BLaER1 treated with 17β-estradiol and CSF1 and Interleukin-3, amounts not matched to agents 10 nM and 100 nM (cell line): ENCODE data around the gene ANAPC10.
A peak's percentile ranks its signal among the peaks of the same experiment; 100 is the strongest.
"Not testable (repeated sequence)": the region's sequence is repeated elsewhere in the genome, so short reads cannot be mapped to it uniquely, and the experiment has no call there.

ENCODE experiments used
- H3K27ac ChIP-seq, 11 experiments: shearing (Covaris generic); formaldehyde crosslinking; 2 replicates each; pipeline ENCODE4 v1.8.1; 2022
- H3K27me3 ChIP-seq, 11 experiments: shearing (Covaris generic); formaldehyde crosslinking; 2 replicates each; pipeline ENCODE4 v1.8.1; 2022
- H3K36me3 ChIP-seq, 11 experiments: shearing (Covaris generic); formaldehyde crosslinking; 2 replicates each; pipeline ENCODE4 v1.8.1; 2022
- H3K4me1 ChIP-seq, 10 experiments: shearing (Covaris generic); formaldehyde crosslinking; 2 replicates each; pipeline ENCODE4 v1.8.1; 2022
- H3K4me2 ChIP-seq, 11 experiments: shearing (Covaris generic); formaldehyde crosslinking; 2 replicates each; pipeline ENCODE4 v1.8.1; 2022
- H3K4me3 ChIP-seq, 10 experiments: shearing (Covaris generic); formaldehyde crosslinking; 2 replicates each; pipeline ENCODE4 v1.8.1; 2022
- H3K9ac ChIP-seq, 11 experiments: shearing (Covaris generic); formaldehyde crosslinking; 2 replicates each; pipeline ENCODE4 v1.8.1; 2022
- H3K9me3 ChIP-seq, 11 experiments: shearing (Covaris generic); formaldehyde crosslinking; replicated peaks in 1 of 11; 2 replicates each; pipeline ENCODE4 v1.8.1; 2022
- H4K20me1 ChIP-seq, 11 experiments: shearing (Covaris generic); formaldehyde crosslinking; 2 replicates each; pipeline ENCODE4 v1.8.1; 2022
- Cebpa-rat ChIP-seq, 11 experiments: shearing (Covaris generic); IDR thresholded peaks; 2 replicates each; pipeline ENCODE4 v1.8.1; 2022

ANAPC10 gene

DNA sequence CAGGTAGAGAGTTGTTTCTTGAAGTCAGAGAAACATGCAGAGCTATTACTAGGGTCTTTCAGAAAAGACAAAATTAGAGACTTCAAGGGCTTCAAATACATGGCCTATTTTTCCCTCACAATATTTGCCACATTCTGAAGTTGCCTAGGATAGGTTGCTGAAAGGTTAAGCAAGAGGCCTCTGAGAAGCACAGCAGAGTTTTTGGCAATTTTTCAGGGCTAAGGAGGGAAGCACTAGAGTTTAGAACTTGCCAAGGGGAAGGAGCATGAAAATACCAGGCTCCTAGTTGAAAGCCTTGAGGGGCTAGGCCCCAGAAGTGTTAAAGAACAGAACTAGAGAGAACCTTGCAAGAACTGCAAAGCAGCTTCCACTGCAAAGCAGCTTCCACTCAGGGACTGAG, 86.4 kb downstream of the ANAPC10 start:
- Histone ChIP-seq H3K9me3 (peaks cover 9 to 41% (median 24%) of the 10 kb centered on the region in 11 experiments; a peak in 20 of 22 replicates), H3K27ac (peak overlapping the region in 3 of 11 experiments; percentile 7 to 26 (median 17); a peak in 1 of 22 replicates), H3K4me2 (no peak overlapping the region), H3K36me3 (peaks cover 4 to 28% (median 13%) of the 10 kb centered on the region in 11 experiments; a peak in 17 of 22 replicates), H3K27me3 (no peaks in the 10 kb centered on the region), H4K20me1 (no peaks in the 10 kb centered on the region), H3K4me3 (no peak overlapping the region), H3K4me1 (peaks cover 0 to 29% (median 20%) of the 10 kb centered on the region in 10 experiments; a peak in 18 of 20 replicates), H3K9ac (no peak overlapping the region)
- no peak for TF ChIP-seq Cebpa-rat (IDR thresholded peaks at IDR 0.05)

DNA sequence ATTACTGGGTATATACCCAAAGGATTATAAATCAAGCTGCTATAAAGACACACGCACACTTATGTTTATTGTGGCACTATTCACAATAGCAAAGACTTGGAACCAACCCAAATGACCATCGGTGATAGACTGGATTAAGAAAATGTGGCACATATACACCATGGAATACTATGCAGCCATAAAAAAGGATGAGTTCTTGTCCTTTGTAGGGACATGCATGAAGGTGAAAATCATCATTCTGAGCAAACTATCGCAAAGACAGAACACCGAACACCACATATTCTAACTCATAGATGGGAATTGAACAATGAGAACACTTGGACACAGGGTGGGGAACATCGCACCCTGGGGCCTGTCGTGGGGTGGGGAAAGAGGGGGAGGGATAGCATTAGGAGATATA, 87.7 kb downstream of the ANAPC10 start:
- H4K20me1 ChIP-seq = not testable (repeated sequence)
- H3K36me3 ChIP-seq = peaks cover 4 to 30% (median 13%) of the 10 kb centered on the region in 11 experiments; a peak in 17 of 22 replicates

DNA sequence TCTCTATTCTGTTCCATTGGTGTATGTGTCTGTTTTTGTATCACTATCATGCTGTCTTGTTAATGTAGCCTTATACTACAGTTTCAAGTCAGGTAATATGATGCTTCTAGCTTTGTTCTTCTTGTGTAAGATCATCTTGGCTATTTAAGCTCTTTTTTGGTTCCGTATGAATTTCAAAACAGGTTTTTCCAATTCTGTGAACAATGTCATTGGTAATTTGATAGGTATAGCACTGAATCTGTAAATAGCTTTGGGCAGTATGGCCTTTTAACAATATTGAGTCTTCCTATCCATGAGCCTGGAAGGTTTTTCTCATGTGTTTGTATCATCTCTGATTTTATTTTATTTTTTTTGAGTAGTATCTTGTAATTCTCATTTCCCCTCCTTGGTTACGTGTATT, 94.3 kb downstream of the ANAPC10 start:
- no peak overlapping the region for H3K9ac ChIP-seq
- no peak overlapping the region for H3K4me3 ChIP-seq
- H3K27me3 ChIP-seq = no peaks in the 10 kb centered on the region
- no peak overlapping the region for H3K4me2 ChIP-seq
- peaks cover 0 to 25% (median 19%) of the 10 kb centered on the region in 11 experiments; a peak in 19 of 22 replicates for H3K9me3 ChIP-seq
- no peak overlapping the region for H3K27ac ChIP-seq
- 0 out of 22 replicates have a peak, but pooled peaks cover 0 to 3% (median 0%) of the 10 kb centered on the region in 11 experiments for H4K20me1 ChIP-seq
- peaks cover 0 to 16% (median 7%) of the 10 kb centered on the region in 11 experiments; a peak in 8 of 22 replicates for H3K36me3 ChIP-seq
- no peak for TF ChIP-seq Cebpa-rat (IDR thresholded peaks at IDR 0.05)
- H3K4me1 ChIP-seq = peaks cover 0 to 18% (median 0%) of the 10 kb centered on the region in 10 experiments; a peak in 4 of 20 replicates

More for the DNA sequence above, 87.7 kb downstream of the ANAPC10 start:
- H3K4me3 ChIP-seq, H3K9ac ChIP-seq, H3K27ac ChIP-seq, H3K4me2 ChIP-seq, H3K27me3 ChIP-seq: not testable (repeated sequence)
- Histone ChIP-seq H3K9me3 (peaks cover 9 to 37% (median 16%) of the 10 kb centered on the region in 11 experiments; a peak in 20 of 22 replicates), H3K4me1 (peaks cover 0 to 29% (median 20%) of the 10 kb centered on the region in 10 experiments; a peak in 18 of 20 replicates)

DNA sequence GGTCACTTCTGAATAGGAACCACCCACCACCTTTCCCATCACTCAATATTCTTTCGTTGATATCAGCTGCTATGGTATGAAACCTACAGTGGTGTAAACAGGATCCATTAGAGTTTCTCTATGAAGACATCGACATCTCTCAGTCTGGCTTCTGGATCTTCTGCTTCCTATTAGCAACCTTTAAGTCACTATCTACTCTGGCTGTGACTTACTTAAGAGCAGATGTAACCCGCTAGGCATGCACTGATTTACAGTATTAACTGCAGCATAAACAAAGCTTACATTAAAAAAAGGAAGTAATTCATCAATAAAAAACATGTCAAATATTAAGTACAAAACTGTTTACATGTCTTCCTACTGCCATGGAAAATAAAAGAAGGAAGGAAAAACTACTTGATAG, 96.4 kb downstream of the ANAPC10 start:
- TF ChIP-seq Cebpa-rat (IDR thresholded peaks at IDR 0.05) = no peak
- no peak overlapping the region; a peak in 1 of 22 replicates for H3K27ac ChIP-seq
- peaks cover 0 to 18% (median 0%) of the 10 kb centered on the region in 10 experiments; a peak in 4 of 20 replicates for H3K4me1 ChIP-seq
- peaks cover 0 to 38% (median 24%) of the 10 kb centered on the region in 11 experiments; a peak in 19 of 22 replicates for H3K9me3 ChIP-seq
- H3K4me3 ChIP-seq = no peak overlapping the region
- peaks cover 1 to 16% (median 9%) of the 10 kb centered on the region in 11 experiments; a peak in 9 of 22 replicates for H3K36me3 ChIP-seq
- peak overlapping the region in 2 of 11 experiments; percentile 17 to 36; a peak in 2 of 22 replicates for H3K4me2 ChIP-seq
- no peaks in the 10 kb centered on the region for H3K27me3 ChIP-seq
- no peak overlapping the region for H3K9ac ChIP-seq
- H4K20me1 ChIP-seq = 0 out of 22 replicates have a peak, but pooled peaks cover 0 to 3% (median 0%) of the 10 kb centered on the region in 11 experiments

DNA sequence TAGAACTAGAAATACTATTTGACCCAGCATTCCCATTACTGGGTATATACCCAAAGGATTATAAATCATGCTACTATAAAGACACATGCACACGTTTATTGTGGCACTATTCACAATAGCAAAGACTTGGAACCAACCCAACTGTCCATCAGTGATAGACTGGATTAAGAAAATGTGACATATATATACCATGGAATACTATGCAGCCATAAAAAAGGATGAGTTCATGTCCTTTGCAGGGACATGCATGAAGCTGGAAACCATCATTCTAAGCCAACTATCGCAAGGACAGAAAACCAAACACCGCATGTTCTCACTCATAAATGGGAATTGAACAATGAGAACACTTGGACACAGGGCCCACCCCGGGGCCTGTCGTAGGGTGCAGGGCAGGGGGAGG, 97.3 kb downstream of the ANAPC10 start:
- H3K27ac ChIP-seq, H3K4me3 ChIP-seq, H4K20me1 ChIP-seq, H3K27me3 ChIP-seq, H3K4me2 ChIP-seq, H3K9ac ChIP-seq: not testable (repeated sequence)
- H3K36me3 ChIP-seq = peaks cover 0 to 26% (median 18%) of the 10 kb centered on the region in 11 experiments; a peak in 18 of 22 replicates
- H3K9me3 ChIP-seq = peaks cover 0 to 45% (median 28%) of the 10 kb centered on the region in 11 experiments; a peak in 19 of 22 replicates
- peaks cover 0 to 18% (median 0%) of the 10 kb centered on the region in 10 experiments; a peak in 4 of 20 replicates for H3K4me1 ChIP-seq

DNA sequence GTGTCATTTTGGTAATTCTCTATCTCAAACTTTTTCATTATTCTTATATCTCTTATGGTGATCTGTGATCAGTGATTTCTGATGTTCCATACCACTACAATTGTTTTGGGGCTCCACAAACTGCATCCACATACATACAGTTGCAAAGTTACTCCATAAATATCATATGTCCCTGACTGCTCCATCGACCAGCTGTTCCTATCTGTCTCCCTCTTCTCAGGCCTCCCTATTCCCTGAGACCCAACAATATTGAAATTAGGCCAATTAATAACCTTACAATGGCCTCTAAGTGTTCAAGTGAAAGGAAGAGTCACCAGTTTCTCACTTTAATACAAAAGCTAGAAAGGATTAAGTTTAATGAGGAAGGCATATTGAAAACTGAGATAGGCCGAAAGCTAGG, 108.7 kb downstream of the ANAPC10 start:
- Histone ChIP-seq H3K4me3 (no peak overlapping the region), H4K20me1 (no peaks in the 10 kb centered on the region), H3K27ac (no peak overlapping the region), H3K27me3 (no peaks in the 10 kb centered on the region), H3K4me1 (no peaks in the 10 kb centered on the region), H3K9me3 (peaks cover 0 to 14% (median 0%) of the 10 kb centered on the region in 11 experiments; a peak in 4 of 22 replicates), H3K4me2 (no peak overlapping the region), H3K36me3 (peaks cover 0 to 32% (median 22%) of the 10 kb centered on the region in 11 experiments; a peak in 14 of 22 replicates), H3K9ac (no peak overlapping the region)
- no peak for TF ChIP-seq Cebpa-rat (IDR thresholded peaks at IDR 0.05)

DNA sequence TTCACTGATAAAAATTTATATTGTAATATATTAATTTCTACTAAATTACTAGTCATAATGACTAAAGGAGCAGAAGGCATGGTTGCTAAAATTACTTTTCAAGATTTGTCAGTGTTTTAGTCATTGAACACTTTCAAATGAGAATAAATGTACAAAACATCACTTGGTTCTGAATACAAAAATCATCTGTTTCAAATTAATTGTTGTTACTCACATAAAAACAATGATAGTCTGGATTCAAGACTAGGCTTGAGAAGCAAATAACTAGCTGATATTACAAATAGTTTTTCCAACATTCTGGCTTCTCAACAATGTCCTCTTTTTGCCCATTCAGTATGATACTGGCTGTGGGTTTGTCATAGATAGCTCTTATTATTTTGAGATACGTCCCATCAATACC, 112.5 kb downstream of the ANAPC10 start:
- peaks cover 12 to 28% (median 16%) of the 10 kb centered on the region in 11 experiments for H3K9me3 ChIP-seq
- H3K27me3 ChIP-seq = no peaks in the 10 kb centered on the region
- H4K20me1 ChIP-seq = no peaks in the 10 kb centered on the region
- H3K36me3 ChIP-seq = peaks cover 0 to 11% (median 5%) of the 10 kb centered on the region in 11 experiments; a peak in 6 of 22 replicates
- no peak overlapping the region for H3K4me2 ChIP-seq
- TF ChIP-seq Cebpa-rat (IDR thresholded peaks at IDR 0.05) = no peak
- no peaks in the 10 kb centered on the region for H3K4me1 ChIP-seq
- H3K4me3 ChIP-seq = no peak overlapping the region
- H3K27ac ChIP-seq = no peak overlapping the region
- H3K9ac ChIP-seq = no peak overlapping the region

DNA sequence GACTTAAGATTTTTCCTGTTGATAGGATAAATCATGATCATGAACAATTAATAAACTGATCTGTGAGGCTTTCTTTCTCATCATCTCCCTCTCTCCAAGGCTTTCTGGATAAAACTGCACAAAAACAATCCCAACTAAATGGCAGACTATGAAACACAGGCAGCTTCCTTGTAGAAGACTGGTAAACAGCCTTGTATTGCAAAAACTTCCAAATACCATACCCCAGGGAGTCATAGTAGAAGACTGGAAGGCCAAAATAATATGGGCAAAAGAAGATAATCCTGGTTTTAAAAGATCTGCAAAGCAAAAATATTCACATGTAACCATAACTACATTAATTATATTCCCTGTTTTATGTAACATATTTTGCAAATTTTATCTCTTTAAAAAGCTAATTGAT, 113.0 kb downstream of the ANAPC10 start:
- no peak overlapping the region for H3K9ac ChIP-seq
- no peak overlapping the region for H3K27ac ChIP-seq
- H4K20me1 ChIP-seq = no peaks in the 10 kb centered on the region
- no peaks in the 10 kb centered on the region for H3K4me1 ChIP-seq
- no peak overlapping the region for H3K4me3 ChIP-seq
- peaks cover 15 to 33% (median 20%) of the 10 kb centered on the region in 11 experiments for H3K9me3 ChIP-seq
- no peak overlapping the region for H3K4me2 ChIP-seq
- no peak for TF ChIP-seq Cebpa-rat (IDR thresholded peaks at IDR 0.05)
- H3K36me3 ChIP-seq = peaks cover 0 to 10% (median 0%) of the 10 kb centered on the region in 11 experiments; a peak in 3 of 22 replicates
- H3K27me3 ChIP-seq = no peaks in the 10 kb centered on the region

DNA sequence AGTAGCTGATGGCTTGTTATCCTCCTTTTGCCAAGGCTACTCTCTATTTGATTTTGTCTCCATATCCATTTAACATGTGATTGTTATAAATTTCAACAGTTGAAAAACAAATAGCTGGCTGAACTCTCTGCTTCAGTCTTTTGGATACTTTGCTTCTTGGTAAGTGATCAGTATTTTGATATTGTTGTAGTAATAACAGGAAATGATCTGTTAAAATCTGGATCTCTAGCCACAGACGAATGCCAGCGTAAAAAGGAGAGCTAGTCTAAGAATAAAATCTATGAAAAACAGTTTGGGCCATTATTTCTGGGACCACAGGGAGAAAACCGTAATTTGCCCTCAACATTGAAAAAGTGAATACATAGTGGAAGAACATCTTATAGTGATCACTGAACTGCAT, 113.8 kb downstream of the ANAPC10 start:
- Histone ChIP-seq H3K4me1 (no peaks in the 10 kb centered on the region), H3K9ac (no peak overlapping the region), H3K4me2 (no peak overlapping the region), H3K27me3 (no peaks in the 10 kb centered on the region), H3K9me3 (peaks cover 15 to 33% (median 21%) of the 10 kb centered on the region in 11 experiments), H3K4me3 (no peak overlapping the region), H3K27ac (no peak overlapping the region), H3K36me3 (peaks cover 0 to 10% (median 0%) of the 10 kb centered on the region in 11 experiments; a peak in 3 of 22 replicates), H4K20me1 (no peaks in the 10 kb centered on the region)
- TF ChIP-seq Cebpa-rat (IDR thresholded peaks at IDR 0.05) = no peak
